Measurements from ENCODE around the gene NECAB3.

NECAB3 gene

DNA sequence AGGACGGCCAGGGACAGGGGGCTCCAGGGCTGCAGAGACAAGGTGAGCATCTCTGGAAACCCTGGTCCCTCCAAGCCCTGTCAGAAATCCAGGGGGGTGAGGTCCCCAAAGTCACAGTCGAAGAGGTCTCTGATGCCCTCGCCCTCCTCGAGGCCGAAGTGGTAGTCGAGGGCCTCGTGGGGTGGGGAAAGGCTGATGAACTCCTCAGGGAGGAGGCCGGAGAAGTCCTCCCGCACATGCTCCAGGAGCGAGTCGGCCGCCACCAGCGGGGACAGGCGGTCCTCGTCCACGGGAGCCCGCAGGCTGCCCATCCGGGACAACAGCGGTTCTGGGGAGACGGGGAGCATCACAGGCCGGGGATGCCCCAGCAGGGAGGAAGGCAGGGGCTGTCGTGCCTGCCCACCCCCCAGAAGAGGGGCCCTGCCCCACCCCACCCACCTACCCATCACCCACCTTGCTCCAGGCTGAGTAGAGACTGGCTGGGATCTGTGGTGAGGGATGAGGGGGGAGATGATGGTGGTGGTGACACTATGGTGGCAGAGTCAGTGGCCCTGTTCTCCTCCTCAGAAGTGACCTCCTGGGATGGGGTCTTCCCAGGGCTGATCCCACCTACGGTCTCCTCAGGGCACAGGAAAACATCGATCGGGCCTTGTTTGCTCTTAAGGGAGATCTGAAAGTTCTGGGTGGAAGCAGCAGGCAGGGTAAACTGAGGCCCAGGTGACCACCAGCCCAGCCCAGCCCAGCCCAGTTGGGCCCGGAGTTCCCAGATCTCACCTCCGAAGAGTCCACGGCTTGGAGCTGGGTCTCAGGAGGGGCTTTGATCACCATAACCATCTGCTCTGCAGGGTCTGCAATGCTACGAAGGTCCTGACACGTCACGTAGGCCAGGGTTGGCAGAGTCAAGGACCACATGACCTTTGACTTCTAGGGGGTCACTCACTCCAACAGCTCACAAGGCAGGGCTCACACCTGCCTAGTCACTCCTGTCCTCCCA, 2.7 kb upstream of the NECAB3 start:
- no peak for DNase-seq (ENCODE audit: low read depth)

GRCh38 chr20:33676121-33676520, 1.9 kb upstream of the NECAB3 start:
- no peak for DNase-seq (ENCODE audit: low read depth)

GRCh38 chr20:33675136-33675959, 1.1 kb upstream of the NECAB3 start:
- no peak for DNase-seq (ENCODE audit: low read depth)

DNA sequence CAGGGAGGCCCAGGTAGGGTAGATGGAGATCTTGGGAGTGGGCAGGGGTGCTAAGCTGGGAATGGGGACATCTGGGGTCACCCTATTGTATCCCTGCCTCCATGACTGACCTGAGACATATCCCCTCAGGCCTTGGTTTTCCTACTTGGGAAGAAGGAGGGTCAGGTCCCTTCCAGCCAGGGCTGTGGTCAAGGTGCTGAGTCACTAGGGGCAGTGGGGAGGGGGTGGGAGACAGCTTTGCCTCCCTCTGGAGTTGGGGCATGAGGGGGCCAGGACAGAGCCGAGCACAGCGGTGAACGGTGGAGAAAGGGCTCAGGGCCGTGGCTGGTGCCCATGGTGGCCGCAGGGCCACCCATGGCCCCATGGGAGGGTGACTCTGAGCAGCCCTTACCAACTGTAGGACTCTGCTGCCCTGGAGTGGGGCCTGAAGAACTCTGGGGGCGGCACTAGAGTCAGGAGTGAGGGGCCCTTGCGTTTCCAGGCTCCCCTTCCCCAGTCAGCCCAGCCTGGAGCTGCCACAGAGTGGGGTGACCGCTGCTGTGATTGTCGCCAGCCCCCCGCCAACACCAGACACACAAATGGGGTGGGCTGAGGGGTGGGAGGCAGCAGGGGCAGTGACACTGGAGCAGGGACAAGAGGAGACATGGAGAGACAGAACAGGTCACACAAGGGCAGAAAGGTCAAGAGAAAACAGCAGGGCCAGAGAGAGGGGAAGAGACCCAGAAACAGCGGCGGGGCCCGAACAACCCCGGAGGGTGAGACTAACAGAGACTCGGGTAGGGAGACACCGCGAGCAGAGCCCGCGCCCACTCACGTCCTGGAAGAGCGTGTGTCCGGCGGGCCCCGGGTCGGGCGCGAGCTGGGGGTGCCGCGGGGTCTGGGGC, 576 bp downstream of the NECAB3 start:
- DNase-seq (ENCODE audit: low read depth), result no peak

DNA sequence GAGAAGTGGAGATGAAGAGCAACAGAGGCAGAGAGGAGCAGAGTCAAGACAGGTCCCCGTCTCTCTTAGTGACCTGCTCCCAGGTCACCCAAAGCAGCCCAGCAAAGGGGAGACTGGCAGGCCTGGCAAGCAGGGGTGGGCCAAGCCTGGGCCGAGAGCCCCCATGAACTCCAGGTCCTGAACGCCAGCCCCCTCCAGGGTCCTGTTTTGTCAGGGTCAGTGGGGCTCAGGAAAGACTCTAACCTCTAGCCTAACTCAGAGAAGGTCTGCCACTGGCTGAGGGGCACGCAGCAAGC, 1.2 kb downstream of the NECAB3 start:
- DNase-seq (ENCODE audit: low read depth), result no peak

- DNase-seq (ENCODE audit: low read depth), result no peak
Observed at GRCh38 chr20:33672426-33673113, 1.7 kb downstream of the NECAB3 start.

- DNase-seq (ENCODE audit: low read depth), result no peak
Observed at GRCh38 chr20:33671573-33672288, 2.5 kb downstream of the NECAB3 start.

DNA sequence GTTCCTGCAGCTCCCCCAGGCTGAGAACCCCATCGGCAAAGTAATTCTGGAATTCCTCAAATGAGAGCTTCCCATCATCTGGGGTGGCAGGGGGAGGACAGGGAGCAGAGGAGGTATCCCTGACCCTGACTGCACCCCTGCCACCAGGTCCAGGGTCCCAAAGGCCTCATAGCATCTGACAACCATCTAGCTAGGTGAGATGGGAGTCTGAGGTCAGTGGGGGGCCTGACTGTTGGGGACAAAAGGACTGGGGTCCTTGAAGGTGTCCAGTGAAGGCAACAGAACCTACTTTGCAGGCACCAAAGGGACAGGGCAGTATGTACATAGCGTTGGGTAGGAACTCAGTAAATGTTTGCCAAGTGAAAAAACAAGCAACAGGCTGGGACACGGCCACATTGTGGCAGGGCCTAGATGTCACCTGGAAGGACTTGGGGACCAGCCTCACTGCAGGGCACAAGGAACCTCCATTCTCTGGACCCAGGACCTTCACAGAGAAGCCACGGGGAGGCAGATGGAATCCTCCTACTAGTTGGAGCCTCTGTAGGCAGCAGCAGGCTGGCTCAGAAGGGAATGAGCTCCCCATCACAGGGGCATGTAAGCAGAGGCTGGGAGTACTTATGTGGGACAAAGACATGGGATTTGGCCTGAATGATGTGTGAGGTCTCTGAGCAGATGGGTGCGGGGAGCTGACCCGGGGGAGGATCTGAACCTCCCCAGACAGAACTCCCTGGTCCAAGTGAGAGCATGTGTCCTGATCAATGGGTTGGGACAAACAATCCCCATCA, 3.3 kb downstream of the NECAB3 start:
- no peak for DNase-seq (ENCODE audit: low read depth)

DNA sequence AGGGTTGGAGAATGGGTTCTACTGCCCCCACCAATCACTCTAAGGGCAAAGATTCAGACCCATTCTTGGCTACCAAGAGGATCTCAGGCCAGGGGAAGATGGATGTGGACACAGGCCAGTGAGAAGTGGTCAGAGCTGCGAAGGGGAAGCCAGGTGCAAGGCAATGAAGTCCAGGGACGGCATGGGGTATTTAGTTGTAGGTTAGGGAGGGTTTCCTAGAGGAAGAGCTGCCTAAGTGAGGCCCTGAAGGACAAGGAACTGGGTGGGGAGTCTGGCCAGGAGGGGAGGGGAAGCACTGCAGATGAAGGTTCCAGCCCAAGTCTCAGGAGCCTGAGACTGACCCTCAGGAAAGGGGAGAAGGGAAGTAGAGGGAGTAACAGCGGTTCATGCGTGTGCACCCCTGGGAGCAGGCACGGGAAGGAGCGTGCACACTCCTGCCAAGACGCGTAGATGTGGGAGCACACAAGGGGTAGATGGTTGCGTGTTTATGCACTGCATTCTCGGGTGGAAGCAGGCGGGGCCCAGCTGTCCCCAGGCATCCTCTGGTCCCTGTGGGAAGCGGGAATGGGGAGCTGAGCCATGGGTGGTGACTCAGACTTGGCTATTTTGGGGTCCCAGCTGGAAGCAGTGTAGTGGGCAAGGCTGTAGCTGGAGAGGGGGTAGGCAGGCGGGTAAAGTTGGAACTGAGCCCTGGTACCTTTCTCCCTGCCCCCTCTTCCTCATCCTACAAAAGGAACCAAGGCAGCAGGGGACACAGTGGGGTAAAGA, 4.2 kb downstream of the NECAB3 start:
- DNase-seq (ENCODE audit: low read depth), result no peak

DNA sequence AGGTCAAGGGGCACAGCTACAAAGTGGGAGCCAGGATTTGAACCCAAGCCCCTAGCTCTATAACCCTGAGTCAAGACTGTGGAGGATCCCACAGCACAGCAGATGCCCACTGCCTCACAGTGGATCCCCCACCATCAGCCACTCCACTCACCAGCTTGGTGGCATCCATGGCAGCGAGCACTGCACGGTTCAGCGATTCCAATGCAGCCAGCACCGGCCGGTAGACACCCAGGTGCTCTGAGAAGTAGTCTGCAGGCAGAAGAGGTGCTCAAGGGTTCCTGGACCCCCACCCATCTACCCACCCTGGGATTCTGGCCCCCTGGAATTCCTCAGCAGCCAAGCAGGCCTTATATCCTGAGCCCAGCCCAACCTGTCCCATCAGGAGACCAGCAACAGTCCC, 5.0 kb downstream of the NECAB3 start:
- DNase-seq (ENCODE audit: low read depth), result no peak

GRCh38 chr20:33668466-33669155, 5.6 kb downstream of the NECAB3 start:
- DNase-seq (ENCODE audit: low read depth), result no peak

DNA sequence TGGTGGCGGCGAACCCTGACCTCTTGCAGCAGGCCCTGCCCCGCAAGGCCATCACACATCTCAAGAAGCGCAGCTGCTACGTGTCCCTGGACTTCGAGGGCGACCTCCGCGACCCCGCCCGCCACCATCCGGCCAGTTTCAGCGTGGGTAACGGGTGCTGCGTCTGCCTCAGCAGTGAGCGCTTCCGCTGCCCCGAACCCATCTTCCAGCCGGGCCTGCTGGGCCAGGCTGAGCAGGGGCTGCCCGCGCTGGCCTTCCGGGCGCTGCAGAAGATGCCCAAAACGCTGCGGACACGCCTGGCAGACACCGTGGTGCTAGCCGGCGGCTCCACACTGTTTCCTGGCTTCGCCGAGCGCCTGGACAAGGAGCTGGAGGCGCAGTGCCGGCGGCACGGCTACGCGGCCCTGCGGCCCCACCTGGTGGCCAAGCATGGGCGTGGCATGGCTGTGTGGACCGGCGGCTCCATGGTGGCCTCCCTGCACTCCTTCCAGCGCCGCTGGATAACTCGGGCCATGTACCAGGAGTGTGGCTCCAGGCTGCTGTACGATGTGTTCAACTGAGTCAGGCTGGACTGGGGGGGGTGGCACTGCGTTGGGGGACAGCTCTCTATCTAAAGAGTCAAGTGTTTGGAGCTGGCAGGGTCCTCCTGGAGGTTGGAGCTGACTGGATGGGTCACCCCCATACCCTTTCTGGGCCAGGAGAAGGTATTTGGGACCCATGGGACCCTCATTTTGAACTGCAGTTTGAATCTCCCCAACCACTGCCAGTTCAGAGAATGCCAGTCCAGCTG, 6.4 kb downstream of the NECAB3 start:
- peak; percentile 67 for DNase-seq (ENCODE audit: low read depth)

GRCh38 chr20:33667245-33667675, 7.0 kb downstream of the NECAB3 start:
- DNase-seq (ENCODE audit: low read depth), result no peak

- peak; percentile 66 for DNase-seq (ENCODE audit: low read depth)
Observed at GRCh38 chr20:33666293-33667244, 7.7 kb downstream of the NECAB3 start, which contains the start of gene ACTL10. ACTL10 (plus strand) TSS chr20:33666943; CDS start chr20:33667498, 555 bp downstream.

DNA sequence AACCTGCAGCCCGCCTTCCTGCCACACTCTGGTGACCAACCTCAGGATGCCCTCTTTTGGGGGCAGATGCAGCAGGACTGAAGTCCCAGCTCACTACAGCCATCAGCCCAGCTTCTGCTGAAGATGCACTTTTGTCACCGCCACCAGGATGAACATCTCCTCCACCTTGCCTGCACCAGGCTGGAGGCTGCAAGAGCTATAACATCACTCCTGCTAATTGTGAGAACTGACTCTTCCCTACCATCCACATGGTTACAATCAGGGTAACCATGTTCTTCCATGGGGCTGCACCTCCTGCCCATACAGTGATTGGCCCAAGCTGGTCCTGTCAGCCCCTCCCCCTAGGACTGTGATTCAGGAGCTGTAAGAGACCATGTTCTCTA, 9.5 kb downstream of the NECAB3 start:
- no peak for DNase-seq (ENCODE audit: low read depth)

GRCh38 chr20:33664085-33664761, 10.0 kb downstream of the NECAB3 start:
- DNase-seq (ENCODE audit: low read depth), result no peak
